Smooth muscle cell (in vitro differentiated cells): ENCODE results near the gene DBNL. TPM values are rescaled to one million over a fixed set of nuclear protein-coding genes. Genes with fewer than 3 reads are reported as not detected.
"Not testable (repeated sequence)": the region's sequence is repeated elsewhere in the genome, so short reads cannot be mapped to it uniquely, and the experiment has no call there.

Source experiments
- DNase-seq: peaks from one replicate; lab custom pipeline; 2025; ENCODE audit not compliant: unreplicated experiment; lab: John Stamatoyannopoulos, UW
- H2AFZ ChIP-seq: fragments of 200-600 bp; sonication (generic); 2 replicates; pipeline ENCODE4 v1.6.0; 2016; ENCODE audit warnings: antibody characterized with exemption, low read depth, mild to moderate bottlenecking
- H3F3A ChIP-seq: fragments of 200-600 bp; sonication (generic); 2 replicates; pipeline ENCODE4 v1.6.0; 2017; ENCODE audit warnings: antibody characterized with exemption, low read depth
- H3K27ac ChIP-seq: fragments of 200-600 bp; sonication (generic); 2 replicates; pipeline ENCODE4 v1.5.1; 2016; ENCODE audit warnings: low read depth, mild to moderate bottlenecking
- H3K27me3 ChIP-seq: fragments of 200-600 bp; sonication (generic); 2 replicates; pipeline ENCODE4 v1.6.1; 2016; ENCODE audit warnings: low read depth, mild to moderate bottlenecking
- H3K36me3 ChIP-seq: fragments of 200-600 bp; sonication (generic); 2 replicates; pipeline ENCODE4 v1.5.1; 2016; ENCODE audit warnings: low read depth
- H3K4me1 ChIP-seq: fragments of 200-600 bp; sonication (generic); 2 replicates; pipeline ENCODE4 v1.5.1; 2016; ENCODE audit warnings: low read depth
- H3K4me2 ChIP-seq: fragments of 200-600 bp; sonication (generic); 2 replicates; pipeline ENCODE4 v1.6.0; 2016; ENCODE audit warnings: mild to moderate bottlenecking
- H3K4me3 ChIP-seq: fragments of 200-600 bp; sonication (generic); 2 replicates; pipeline ENCODE4 v1.5.1; 2016; ENCODE audit warnings: mild to moderate bottlenecking
- H3K79me2 ChIP-seq: fragments of 200-600 bp; sonication (generic); 2 replicates; pipeline ENCODE4 v1.6.0; 2016; ENCODE audit warnings: low read depth, mild to moderate bottlenecking
- H3K9ac ChIP-seq: fragments of 200-600 bp; sonication (generic); 2 replicates; pipeline ENCODE4 v1.6.0; 2016; ENCODE audit warnings: low read depth
- H3K9me3 ChIP-seq: fragments of 200-600 bp; sonication (generic); replicated peaks from 2 replicates; pipeline ENCODE4 v1.5.1; 2016; ENCODE audit warnings: low read depth
- H4K20me1 ChIP-seq: fragments of 200-600 bp; sonication (generic); 2 replicates; pipeline ENCODE4 v1.6.0; 2016; ENCODE audit warnings: low read depth
- WGBS: methylation state at CpG from one replicate; pipeline ENCODE4 v1.1.7; 2016; ENCODE audit warnings: low lambda C conversion rate; 5-methylcytosine and 5-hydroxymethylcytosine counted together
- polyA plus RNA-seq: library from polyadenylated mRNA; unstranded; fragments of >200 nt; fragmentation: Nextera tagmentation; extraction: Ambion mirVana; gene quantifications from 2 replicates; pipeline ENCODE4 v1.2.1, GENCODE V29; 2016
- total RNA-seq: library from RNA; depleted of rRNA; stranded (reverse); fragments of >200 nt; gene quantifications from 2 replicates; pipeline ENCODE4 v1.2.3, GENCODE V29; 2014
- TF ChIP-seq, protein P1 (sequence below): fragments of 200-600 bp; sonication (generic); IDR thresholded peaks from 2 replicates; pipeline ENCODE4 v1.5.1; 2017; ENCODE audit warnings: borderline replicate concordance, mild to moderate bottlenecking, antibody characterized with exemption; ENCODE audit not compliant: insufficient read depth, poor library complexity, severe bottlenecking

DBNL gene
- 47.8 and 55.1 TPM in 2 replicates for total RNA-seq
- 94.5 and 98.4 TPM in 2 replicates for polyA plus RNA-seq

GRCh38 chr7:44044315-44045225 is at the start of gene DBNL:
TSS of gene DBNL (plus strand) at chr7:44044702. CDS start at chr7:44044738, 36 bp downstream.
- peak within 1 kb of the TSS; percentile 95 for H2AFZ ChIP-seq
- no peaks in the 10 kb centered on the region for H3K9me3 ChIP-seq
- peak within 1 kb of the TSS; percentile 63 for H3K4me3 ChIP-seq
- H4K20me1 ChIP-seq: peaks cover 32% of the 10 kb centered on the region
- H3K4me2 ChIP-seq: peak within 1 kb of the TSS; percentile 92
- no peaks in the 10 kb centered on the region for H3F3A ChIP-seq
- H3K27ac ChIP-seq: peak within 1 kb of the TSS; percentile 27
- H3K9ac ChIP-seq: peak within 1 kb of the TSS; percentile 76
- peaks cover 46% of the 10 kb centered on the region for H3K79me2 ChIP-seq
- H3K36me3 ChIP-seq: no peaks in the 10 kb centered on the region
- peak; percentile 78 for DNase-seq
- H3K4me1 ChIP-seq: peaks cover 6% of the 10 kb centered on the region
- WGBS: under 1% methylated on average over 53 of the region's 74 CpGs
- TF ChIP-seq, protein P1, sequence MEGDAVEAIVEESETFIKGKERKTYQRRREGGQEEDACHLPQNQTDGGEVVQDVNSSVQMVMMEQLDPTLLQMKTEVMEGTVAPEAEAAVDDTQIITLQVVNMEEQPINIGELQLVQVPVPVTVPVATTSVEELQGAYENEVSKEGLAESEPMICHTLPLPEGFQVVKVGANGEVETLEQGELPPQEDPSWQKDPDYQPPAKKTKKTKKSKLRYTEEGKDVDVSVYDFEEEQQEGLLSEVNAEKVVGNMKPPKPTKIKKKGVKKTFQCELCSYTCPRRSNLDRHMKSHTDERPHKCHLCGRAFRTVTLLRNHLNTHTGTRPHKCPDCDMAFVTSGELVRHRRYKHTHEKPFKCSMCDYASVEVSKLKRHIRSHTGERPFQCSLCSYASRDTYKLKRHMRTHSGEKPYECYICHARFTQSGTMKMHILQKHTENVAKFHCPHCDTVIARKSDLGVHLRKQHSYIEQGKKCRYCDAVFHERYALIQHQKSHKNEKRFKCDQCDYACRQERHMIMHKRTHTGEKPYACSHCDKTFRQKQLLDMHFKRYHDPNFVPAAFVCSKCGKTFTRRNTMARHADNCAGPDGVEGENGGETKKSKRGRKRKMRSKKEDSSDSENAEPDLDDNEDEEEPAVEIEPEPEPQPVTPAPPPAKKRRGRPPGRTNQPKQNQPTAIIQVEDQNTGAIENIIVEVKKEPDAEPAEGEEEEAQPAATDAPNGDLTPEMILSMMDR: no peak
- no peaks in the 10 kb centered on the region for H3K27me3 ChIP-seq

DNA sequence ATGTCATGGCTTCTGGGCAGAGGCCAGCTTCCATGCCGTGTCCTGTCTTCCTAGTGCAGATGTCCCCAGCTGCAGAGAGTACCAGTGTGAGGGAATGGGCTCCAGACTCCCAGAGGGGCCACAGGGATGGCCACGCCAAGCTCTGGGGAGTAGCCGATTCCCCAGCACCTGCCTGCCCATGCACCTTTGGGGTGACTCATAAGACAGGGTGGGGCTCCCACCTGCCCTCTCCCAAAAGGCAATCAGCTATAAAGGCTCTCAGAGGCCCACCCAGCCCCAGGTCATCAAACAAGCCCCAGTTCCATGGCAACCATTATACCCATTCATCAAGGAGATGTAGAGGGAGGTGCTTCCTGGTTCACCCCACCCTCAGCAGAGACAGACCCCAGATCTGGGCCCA is 47.0 kb upstream of the DBNL start, which contains the start of gene SPDYE1:
Gene SPDYE1, plus strand, starts transcription at position 366 of the 400 bp plus-strand sequence. CDS start 2,053 bp downstream, outside the sequence.
- H3K79me2 ChIP-seq, DNase-seq, H3F3A ChIP-seq, H3K4me2 ChIP-seq, H3K27ac ChIP-seq, H3K36me3 ChIP-seq, H4K20me1 ChIP-seq, H3K9ac ChIP-seq, H3K4me3 ChIP-seq, H3K9me3 ChIP-seq, H2AFZ ChIP-seq, H3K4me1 ChIP-seq, H3K27me3 ChIP-seq: not testable (repeated sequence)
- 96% methylated on average over 3 of the region's 3 CpGs for WGBS

DNA sequence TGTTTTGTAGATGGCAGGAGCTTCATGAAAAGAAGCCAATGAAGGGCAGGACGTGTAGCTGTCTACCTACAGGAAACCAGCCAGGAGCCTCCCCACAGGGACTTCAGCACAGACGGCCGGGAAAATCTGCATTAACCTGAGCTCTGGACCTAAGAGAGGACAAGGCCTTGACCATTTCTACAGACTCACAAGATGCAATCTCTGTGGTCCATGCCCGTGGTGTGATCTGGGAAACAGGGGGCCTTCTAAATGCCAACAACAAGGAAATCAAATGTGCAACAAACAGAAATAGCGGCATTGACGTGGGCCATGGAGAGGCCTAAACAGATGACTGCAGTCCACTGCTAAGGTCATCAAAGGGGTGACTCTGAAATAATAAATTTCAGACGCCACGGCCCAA is 32.4 kb upstream of the DBNL start:
- not testable (repeated sequence) for H3K4me3 ChIP-seq, H4K20me1 ChIP-seq, DNase-seq, H2AFZ ChIP-seq, H3K9ac ChIP-seq, H3K79me2 ChIP-seq, H3K4me2 ChIP-seq, H3F3A ChIP-seq, H3K36me3 ChIP-seq, H3K4me1 ChIP-seq, H3K9me3 ChIP-seq, H3K27me3 ChIP-seq, H3K27ac ChIP-seq
- 95% methylated on average over 8 of the region's 8 CpGs for WGBS

- 97% methylated on average over 12 of the region's 12 CpGs for WGBS
- not testable (repeated sequence) for H3K4me2 ChIP-seq, H3K9me3 ChIP-seq
Measured at GRCh38 chr7:44015090-44015489, 29.4 kb upstream of the DBNL start.

More at GRCh38 chr7:44015090-44015489, 29.4 kb upstream of the DBNL start:
- not testable (repeated sequence) for H4K20me1 ChIP-seq, H3K9ac ChIP-seq, DNase-seq, H3F3A ChIP-seq, H3K36me3 ChIP-seq, H3K27me3 ChIP-seq, H3K4me1 ChIP-seq, H3K27ac ChIP-seq, H2AFZ ChIP-seq, H3K4me3 ChIP-seq
- H3K79me2 ChIP-seq: peaks cover 13% of the 10 kb centered on the region
